Thyroid gland (tissue), 4 donors: ENCODE results near the gene IER5L. TPM values are rescaled to one million over a fixed set of nuclear protein-coding genes. Genes with fewer than 3 reads are reported as not detected.

Source experiments
- DNase-seq, 2 donors: peaks; one replicate each; pipeline ENCODE4 v3.0.0-alpha.2; 2019
- H3K27ac ChIP-seq, 3 donors: fragments of 200-600 bp; sonication (generic); 1 replicate in 2 of 3; 2 replicates in 1 of 3; pipeline ENCODE4 v1.5.1; 2016 to 2019; ENCODE audit warnings: mild to moderate bottlenecking in 1 of 3, moderate library complexity in 1 of 3
- H3K27me3 ChIP-seq: fragments of 200-600 bp; sonication (generic); one replicate; pipeline ENCODE4 v1.5.1; 2019
- H3K36me3 ChIP-seq, 2 donors: fragments of 200-600 bp; sonication (generic); one replicate each; pipeline ENCODE4 v1.5.1; 2016 to 2019
- H3K4me1 ChIP-seq, 2 donors: fragments of 200-600 bp; sonication (generic); one replicate each; pipeline ENCODE4 v1.5.1; 2017 to 2019
- H3K4me3 ChIP-seq, 3 donors: fragments of 200-600 bp; sonication (generic); replicated peaks in 1 of 3; 1 replicate in 2 of 3; 2 replicates in 1 of 3; pipeline ENCODE4 v1.5.1; 2016; ENCODE audit warnings: mild to moderate bottlenecking in 1 of 3
- H3K9me3 ChIP-seq: fragments of 200-600 bp; sonication (generic); one replicate; pipeline ENCODE4 v1.5.1; 2017
- CTCF ChIP-seq, 6 experiments: fragments of 200-600 bp in 3 of 6; fragments of 450-650 bp in 3 of 6; sonication (generic) in 3 of 6; IDR thresholded peaks; one replicate each; pipeline ENCODE4 v1.5.1; 2016 to 2019; ENCODE audit warnings: antibody characterized with exemption in 6 of 6, mild to moderate bottlenecking in 2 of 6, inconsistent platforms in 1 of 6, moderate library complexity in 1 of 6
- POLR2A ChIP-seq, 2 donors: fragments of 450-650 bp; IDR thresholded peaks; one replicate each; pipeline ENCODE4 v1.6.1; 2017; ENCODE audit warnings: antibody characterized with exemption in 2 of 2, mild to moderate bottlenecking in 2 of 2, moderate library complexity in 1 of 2
- WGBS, 2 donors: methylation state at CpG; one replicate each; pipeline ENCODE4 v1.1.5; 2017; 5-methylcytosine and 5-hydroxymethylcytosine counted together
- intact Hi-C: fragments of 100-400 bp; cut with DNase I; formaldehyde crosslinking; loops from one replicate; pipeline ENCODE4 v1.15.1; 2023
- total RNA-seq, 4 donors: library from RNA; depleted of rRNA; stranded (reverse); fragments of >200 nt; gene quantifications; one replicate each; pipeline ENCODE4 v1.2.3, GENCODE V29; 2016

IER5L gene
- total RNA-seq, 4 donors from 2014 or later, result 7.8 to 20.2 (median 12.6) TPM

- Histone ChIP-seq H3K4me3 (no peak overlapping the region), H3K9me3 (no peaks in the 10 kb centered on the region), H3K36me3 (no peaks in the 10 kb centered on the region), H3K27me3 (no peaks in the 10 kb centered on the region), H3K4me1 (peaks cover 0 to 10% of the 10 kb centered on the region in 2 donors), H3K27ac (peak overlapping the region in 1 of 3 donors; percentile 29)
- TF ChIP-seq POLR2A (IDR thresholded peaks at IDR 0.05) (no peak), CTCF (IDR thresholded peaks at IDR 0.05) (no peak)
- DNase-seq, result no peak
- 90% methylated on average over 14 to 15 of the region's 17 CpGs for WGBS, 2 donors
- intact Hi-C loops, result no loop called here
These were observed 46.8 kb upstream of the IER5L start for GRCh38 chr9:129224618-129225489.

GRCh38 chr9:129223551-129224208, 45.6 kb upstream of the IER5L start:
- Histone ChIP-seq H3K9me3 (no peaks in the 10 kb centered on the region), H3K4me1 (peaks cover 0 to 10% of the 10 kb centered on the region in 2 donors), H3K27me3 (no peaks in the 10 kb centered on the region), H3K4me3 (no peak overlapping the region), H3K36me3 (no peaks in the 10 kb centered on the region), H3K27ac (no peak overlapping the region)
- TF ChIP-seq CTCF (IDR thresholded peaks at IDR 0.05) (no peak), POLR2A (IDR thresholded peaks at IDR 0.05) (no peak)
- WGBS, 2 donors, result 69 to 72% methylated on average over 12 to 13 of the region's 15 CpGs
- intact Hi-C loops, result no loop called here
- peak in 1 of 2 donors; percentile 26 for DNase-seq

GRCh38 chr9:129222819-129223218, 44.8 kb upstream of the IER5L start:
- H3K27ac ChIP-seq, result no peak overlapping the region
- H3K27me3 ChIP-seq, result no peaks in the 10 kb centered on the region
- intact Hi-C loops, result no loop called here
- no peak overlapping the region for H3K4me3 ChIP-seq
- no peaks in the 10 kb centered on the region for H3K9me3 ChIP-seq
- no peak for TF ChIP-seq CTCF (IDR thresholded peaks at IDR 0.05)
- TF ChIP-seq POLR2A (IDR thresholded peaks at IDR 0.05), result no peak
- H3K36me3 ChIP-seq, result no peaks in the 10 kb centered on the region
- WGBS, 2 donors, result 68 to 72% methylated on average over 13 of the region's 13 CpGs
- DNase-seq, result no peak
- peaks cover 0 to 10% of the 10 kb centered on the region in 2 donors for H3K4me1 ChIP-seq

- Histone ChIP-seq H3K4me3 (no peak overlapping the region), H3K4me1 (peaks cover 0 to 10% of the 10 kb centered on the region in 2 donors), H3K27me3 (no peaks in the 10 kb centered on the region), H3K9me3 (no peaks in the 10 kb centered on the region), H3K27ac (no peak overlapping the region), H3K36me3 (no peaks in the 10 kb centered on the region)
- intact Hi-C loops, result no loop called here
- DNase-seq, result no peak
- WGBS, 2 donors, result 64 to 71% methylated on average over 8 to 9 of the region's 15 CpGs
- no peak for TF ChIP-seq CTCF (IDR thresholded peaks at IDR 0.05)
- no peak for TF ChIP-seq POLR2A (IDR thresholded peaks at IDR 0.05)
These were observed 44.0 kb upstream of the IER5L start for GRCh38 chr9:129221979-129222635.
